ENCODE data around the gene MTA1. TPM values are rescaled to one million over a fixed set of nuclear protein-coding genes. Genes with fewer than 3 reads are reported as not detected.

MTA1 gene
- total and polyA plus RNA-seq, 12 donors = 11.8 to 270 (median 59.5) TPM

GRCh38 chr14:105476831-105477659 is 57.4 kb downstream of the MTA1 start:
- peaks cover 13 to 55% of the 10 kb centered on the region in 2 donors for H3K4me1 ChIP-seq (replicated peaks in 1 of 2)
- TF ChIP-seq POLR2A (IDR thresholded peaks at IDR 0.05) = no peak
- peak overlapping the region in 1 of 4 donors; percentile 77 for H3K4me3 ChIP-seq
- DNase-seq = no peak
- intact Hi-C loops (cut with DNase I) = no loop called here
- H3K36me3 ChIP-seq (replicated peaks in 1 of 2) = no peaks in the 10 kb centered on the region
- WGBS, 4 donors = 50 to 55% (median 51%) methylated on average over 5 to 16 of the region's 16 CpGs
- no peaks in the 10 kb centered on the region for H3K27me3 ChIP-seq
- no peaks in the 10 kb centered on the region for H3K9me3 ChIP-seq (replicated peaks in 1 of 3)
- peak overlapping the region in 4 of 5 donors; percentile 18 to 87 (median 50) for H3K27ac ChIP-seq

- intact Hi-C loops (cut with DNase I) = no loop called here
- Histone ChIP-seq H3K4me3 (no peak overlapping the region), H3K36me3 (replicated peaks in 1 of 2) (no peaks in the 10 kb centered on the region), H3K27me3 (no peaks in the 10 kb centered on the region), H3K27ac (no peak overlapping the region), H3K4me1 (replicated peaks in 1 of 2) (peaks cover 19 to 53% of the 10 kb centered on the region in 2 donors), H3K9me3 (replicated peaks in 1 of 3) (no peaks in the 10 kb centered on the region)
- DNase-seq = no peak
- TF ChIP-seq CTCF (IDR thresholded peaks at IDR 0.05) = no peak
- no peak for TF ChIP-seq POLR2A (IDR thresholded peaks at IDR 0.05)
- WGBS, 4 donors = 22 to 40% (median 31%) methylated on average over 7 to 52 of the region's 56 CpGs
Observed at GRCh38 chr14:105477660-105478397, 58.2 kb downstream of the MTA1 start.

- H3K36me3 ChIP-seq (replicated peaks in 1 of 2) = no peaks in the 10 kb centered on the region
- H3K4me3 ChIP-seq = no peak overlapping the region
- DNase-seq = peak in 1 of 7 donors; percentile 58
- H3K27me3 ChIP-seq = no peaks in the 10 kb centered on the region
- TF ChIP-seq POLR2A (IDR thresholded peaks at IDR 0.05) = no peak
- TF ChIP-seq CTCF (IDR thresholded peaks at IDR 0.05) = no peak
- WGBS, 4 donors = 24 to 50% (median 37%) methylated on average over 6 to 81 of the region's 81 CpGs
- intact Hi-C loops (cut with DNase I) = no loop called here
- no peak overlapping the region for H3K27ac ChIP-seq
- peaks cover 19 to 45% of the 10 kb centered on the region in 2 donors for H3K4me1 ChIP-seq (replicated peaks in 1 of 2)
- H3K9me3 ChIP-seq (replicated peaks in 1 of 3) = no peaks in the 10 kb centered on the region
Observed at GRCh38 chr14:105478398-105479251, 59.0 kb downstream of the MTA1 start.

GRCh38 chr14:105479431-105480158 is 60.0 kb downstream of the MTA1 start:
- Histone ChIP-seq H3K4me3 (no peak overlapping the region), H3K36me3 (replicated peaks in 1 of 2) (no peaks in the 10 kb centered on the region), H3K27me3 (no peaks in the 10 kb centered on the region), H3K4me1 (replicated peaks in 1 of 2) (peaks cover 13 to 40% of the 10 kb centered on the region in 2 donors), H3K27ac (peak overlapping the region in 1 of 5 donors; percentile 91), H3K9me3 (replicated peaks in 1 of 3) (no peaks in the 10 kb centered on the region)
- 47 to 57% (median 50%) methylated on average over 19 to 34 of the region's 34 CpGs for whole genome bisulfite sequencing, 4 donors
- peak in 1 of 7 donors; percentile 62 for DNase-seq
- TF ChIP-seq POLR2A (IDR thresholded peaks at IDR 0.05) = no peak
- TF ChIP-seq CTCF (IDR thresholded peaks at IDR 0.05) = no peak
- intact Hi-C loops (cut with DNase I) = no loop called here

All from adrenal gland (tissue), 12 donors.